ENCODE data around the gene DOC2B.
A peak's percentile ranks its signal among the peaks of the same experiment; 100 is the strongest.
"Not testable (repeated sequence)": the region's sequence is repeated elsewhere in the genome, so short reads cannot be mapped to it uniquely, and the experiment has no call there.

DOC2B gene

DNA sequence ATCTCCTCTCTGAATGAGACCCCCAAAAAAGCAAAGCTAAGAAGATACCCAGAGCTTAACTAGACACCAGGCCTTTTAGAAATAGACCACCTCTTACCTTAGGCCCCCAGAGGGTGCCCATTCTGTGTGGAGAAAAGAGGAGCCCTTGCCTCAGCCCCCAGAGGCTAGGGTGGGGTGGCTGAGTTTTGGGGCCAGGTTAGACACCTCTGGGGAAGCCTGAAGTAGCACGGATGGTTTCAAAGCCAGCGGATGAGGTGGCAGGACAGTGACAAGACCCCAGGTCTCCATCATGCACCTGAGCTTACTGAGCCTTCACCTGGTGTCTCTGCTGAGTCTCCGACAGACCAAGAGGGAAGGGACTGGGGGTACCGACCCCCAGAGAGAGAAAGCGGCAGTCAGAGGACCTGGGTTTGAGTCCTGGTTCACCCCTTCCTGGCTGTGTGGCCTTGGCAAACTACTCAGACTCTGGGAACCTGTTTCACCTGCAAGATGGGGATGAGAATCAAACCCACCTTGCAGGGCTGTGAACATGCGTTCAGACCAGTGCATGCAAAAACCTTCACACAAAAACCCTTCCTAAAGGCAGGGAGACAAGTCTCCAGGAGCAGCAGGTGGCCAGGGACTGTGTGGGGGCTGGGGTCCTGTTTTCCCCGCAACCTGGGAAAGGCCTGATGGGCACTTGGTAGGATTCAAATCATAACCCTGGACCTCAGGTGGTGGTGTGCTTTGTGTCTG lies 36.3 kb downstream of the DOC2B start:
- DNase-seq (ENCODE audit: low spot score), result no peak

DNA sequence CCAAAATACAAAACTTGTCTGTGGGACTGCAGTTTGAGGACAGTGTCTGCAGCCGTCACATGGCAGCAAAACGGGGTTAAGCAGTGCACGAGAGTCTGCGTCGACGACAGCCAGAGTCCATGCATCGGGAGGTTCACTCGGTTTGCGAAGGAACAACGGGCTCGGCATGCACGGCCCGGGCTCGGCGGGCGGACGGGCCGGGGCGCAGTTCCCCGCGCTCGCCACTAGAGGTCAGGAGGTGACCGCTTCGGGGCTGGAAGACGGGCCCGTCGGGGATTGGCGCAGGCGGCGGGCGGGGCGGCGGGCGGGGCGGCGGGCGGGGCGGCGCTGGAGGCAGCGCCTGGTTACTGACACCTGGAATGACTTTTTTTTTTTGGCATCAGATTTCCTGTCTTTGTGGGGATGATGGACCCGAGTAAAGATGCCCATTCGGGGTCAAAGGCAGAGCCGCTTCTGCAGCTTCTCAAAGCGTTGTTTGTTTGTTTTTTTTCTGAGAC lies 37.6 kb downstream of the DOC2B start:
- peak; percentile 76 for DNase-seq (ENCODE audit: low spot score)

- DNase-seq (ENCODE audit: low spot score), result no peak
These were observed 38.3 kb downstream of the DOC2B start for GRCh38 chr17:142876-143784.

DNA sequence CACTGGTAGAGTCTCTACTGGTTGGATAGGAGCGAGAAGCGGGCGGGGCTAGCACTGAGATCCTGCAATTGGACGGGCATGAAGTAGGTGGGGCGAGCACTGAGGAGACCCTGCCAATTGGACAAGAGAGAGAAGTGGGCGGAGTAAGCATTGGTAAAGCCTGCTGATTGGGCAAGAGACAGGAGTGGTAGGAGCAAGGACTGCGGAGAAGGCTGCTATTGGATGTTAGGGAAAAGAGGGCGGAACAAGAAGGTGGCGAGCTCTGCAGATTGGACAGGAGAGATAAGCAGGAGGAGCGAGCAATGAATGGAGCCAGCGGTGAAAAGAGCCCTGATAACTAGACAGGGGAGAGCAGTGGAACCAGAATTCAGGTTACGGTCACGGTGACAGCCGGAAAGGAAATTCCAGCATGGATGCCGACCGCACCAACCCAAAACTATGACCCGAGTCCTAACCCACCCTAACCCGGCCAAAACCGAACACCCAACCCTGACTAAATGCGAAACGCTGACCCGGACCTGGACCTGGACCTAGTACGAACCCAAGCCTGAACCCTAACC lies 39.3 kb downstream of the DOC2B start:
- no peak for DNase-seq (ENCODE audit: low spot score)

- not testable (repeated sequence) for DNase-seq (ENCODE audit: low spot score)
These were observed 41.8 kb downstream of the DOC2B start for GRCh38 chr17:139401-140205.

DNA sequence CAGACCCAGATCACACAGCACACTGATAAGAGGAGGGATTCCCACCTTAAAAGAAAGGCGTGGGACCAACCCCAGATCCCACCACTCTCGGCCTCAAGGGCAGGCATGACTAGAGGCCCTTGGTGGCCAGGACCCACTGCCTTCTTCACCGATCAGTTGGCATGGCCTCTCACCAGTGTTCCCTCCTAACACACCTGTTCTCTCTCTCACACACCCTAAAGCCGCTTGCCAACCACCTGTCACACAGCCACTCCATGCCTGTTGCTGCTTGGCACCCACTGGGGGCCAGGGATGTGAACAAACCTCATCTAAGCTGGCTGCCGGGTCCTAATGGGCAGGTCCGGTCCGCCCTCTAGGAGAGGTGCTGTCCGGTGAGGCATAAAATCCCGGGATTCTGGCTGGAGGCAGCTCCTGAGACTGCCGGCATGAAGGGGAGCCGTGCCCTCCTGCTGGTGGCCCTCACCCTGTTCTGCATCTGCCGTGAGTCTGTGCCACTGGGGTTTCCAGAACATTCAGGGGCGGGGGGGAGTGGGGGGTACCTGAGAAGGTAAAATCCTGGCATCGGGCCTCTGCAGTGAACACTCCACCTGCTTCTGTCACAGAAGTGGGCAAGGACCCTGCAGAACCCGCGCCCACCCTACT lies 44.2 kb downstream of the DOC2B start, which contains the start of gene SCGB1C2:
TSS of gene SCGB1C2 (plus strand) at position 404 of the 642 bp plus-strand sequence. CDS start at position 426, 22 bp downstream.
- not testable (repeated sequence) for DNase-seq (ENCODE audit: low spot score)

DNA sequence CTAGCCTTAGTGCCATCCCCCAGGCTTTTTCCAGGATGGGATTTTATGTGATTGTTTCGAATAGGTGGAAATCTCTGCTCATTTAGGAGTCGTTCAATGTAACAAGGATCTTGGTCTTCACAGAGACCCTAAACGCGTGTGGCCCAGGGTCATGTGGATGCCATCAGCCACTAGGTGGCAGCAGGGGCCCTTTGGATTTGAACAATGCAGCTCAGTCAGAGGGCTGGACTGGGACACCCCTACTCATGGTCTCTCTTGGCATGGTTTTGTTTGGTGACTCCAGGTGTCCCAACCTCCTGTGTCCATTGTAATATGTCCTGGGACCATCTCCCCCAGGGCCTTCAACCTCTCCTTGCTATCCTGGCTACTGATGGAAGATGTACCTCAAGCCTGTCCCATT lies 44.9 kb downstream of the DOC2B start:
- DNase-seq (ENCODE audit: low spot score), result not testable (repeated sequence)

DNA sequence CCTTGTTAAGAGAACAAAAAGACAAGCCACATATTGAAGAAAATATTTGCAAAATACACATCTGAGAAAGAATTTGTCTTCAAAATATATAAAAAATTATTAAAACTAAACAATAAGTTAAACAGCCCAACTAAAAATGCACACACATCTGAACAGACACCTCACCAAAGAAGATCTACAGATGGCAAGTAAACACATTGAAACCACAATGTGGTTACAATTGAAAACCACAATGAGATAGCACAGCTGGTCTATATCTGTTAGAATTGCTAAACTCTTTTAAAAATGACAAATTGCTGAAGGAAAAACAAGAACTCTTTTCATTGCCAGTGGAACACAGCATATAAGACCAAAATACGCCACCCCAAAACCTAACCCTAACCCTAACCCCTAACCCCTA lies 45.6 kb downstream of the DOC2B start:
- not testable (repeated sequence) for DNase-seq (ENCODE audit: low spot score)

GRCh38 chr17:135022-135421 lies 46.4 kb downstream of the DOC2B start:
- not testable (repeated sequence) for DNase-seq (ENCODE audit: low spot score)

- DNase-seq (ENCODE audit: low spot score), result not testable (repeated sequence)
These were observed 47.1 kb downstream of the DOC2B start for GRCh38 chr17:134332-134785.

DNA sequence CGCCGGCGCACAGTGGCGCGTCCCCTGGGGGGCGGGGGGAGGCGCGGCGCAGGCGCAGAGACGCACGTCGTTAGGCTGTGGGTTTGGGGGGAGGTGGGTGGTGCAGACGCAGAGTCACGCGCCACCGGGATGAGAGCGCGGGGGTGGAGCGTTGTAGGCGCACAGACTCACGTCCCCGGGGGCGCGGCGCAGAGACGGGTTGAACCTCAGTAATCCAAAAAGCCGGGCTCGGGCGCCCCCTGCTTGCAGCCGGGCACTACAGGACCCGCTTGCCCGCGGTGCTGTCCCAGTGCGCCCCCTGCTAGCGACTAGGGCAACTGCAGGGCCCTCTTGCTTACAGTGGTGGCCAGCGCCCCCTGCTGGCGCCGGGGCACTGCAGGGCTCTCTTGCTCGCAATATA lies 47.5 kb downstream of the DOC2B start:
- not testable (repeated sequence) for DNase-seq (ENCODE audit: low spot score)

DNA sequence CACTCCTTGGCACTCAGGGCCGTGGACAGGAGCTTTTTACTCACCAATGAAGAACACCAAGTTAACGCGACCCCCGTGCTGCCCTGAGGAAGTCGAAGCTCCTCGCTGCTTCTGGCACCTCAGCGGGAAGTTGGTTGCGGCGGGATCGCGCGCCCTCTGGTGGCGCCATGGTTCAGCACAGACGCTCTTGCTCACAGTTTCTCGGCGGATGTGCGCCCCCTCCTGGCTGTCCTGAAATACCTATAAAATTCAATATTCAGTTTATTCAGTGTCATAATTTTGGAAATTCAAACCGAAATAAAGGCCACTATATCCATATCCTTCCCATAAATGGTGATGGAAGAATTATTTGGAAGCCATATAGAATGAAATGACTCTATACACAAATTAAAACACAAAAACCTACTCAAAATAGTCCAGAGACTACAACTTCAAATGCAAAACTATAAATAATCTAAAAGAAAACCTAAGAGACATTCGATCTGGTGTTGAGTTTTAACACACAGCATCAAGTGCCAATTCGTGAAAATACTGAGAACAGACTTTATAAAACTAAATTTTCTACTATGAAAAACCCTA lies 63.0 kb downstream of the DOC2B start:
- not testable (repeated sequence) for DNase-seq (ENCODE audit: low spot score)

GRCh38 chr17:113111-113510 lies 68.3 kb downstream of the DOC2B start:
- DNase-seq (ENCODE audit: low spot score), result not testable (repeated sequence)
